Glomerular visceral epithelial cell (primary cell): Measurements from ENCODE around the gene CABLES1.
"Not testable (repeated sequence)": the region's sequence is repeated elsewhere in the genome, so short reads cannot be mapped to it uniquely, and the experiment has no call there.

Experiments
- DNase-seq: peaks from one replicate; pipeline ENCODE4 v3.0.0-alpha.2; 2016; ENCODE audit errors: extremely low spot score

Gene CABLES1

GRCh38 chr18:23134780-23135549, at the start of gene CABLES1:
CABLES1 (plus strand) TSS chr18:23135485; CDS start chr18:23135763, 278 bp downstream.
- peak; percentile 78 for DNase-seq

DNA sequence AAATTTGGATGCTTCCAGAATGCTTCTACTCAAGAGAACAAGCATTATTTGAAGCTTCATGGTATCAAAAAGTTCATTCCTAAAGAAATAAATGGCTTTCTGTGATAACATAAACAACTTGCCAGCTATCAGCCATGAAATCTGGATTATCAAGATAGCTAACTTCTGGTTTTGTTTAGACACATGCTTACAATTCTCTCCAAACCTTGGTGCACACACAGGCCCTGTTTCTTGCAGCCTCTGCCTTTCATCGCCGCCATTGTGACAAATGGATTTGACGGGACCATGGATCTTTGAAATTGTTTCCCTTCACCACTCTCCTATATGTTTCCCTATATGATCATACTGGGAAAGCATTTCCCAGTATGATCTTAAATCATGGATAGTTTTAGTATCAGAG, 47.9 kb upstream of the CABLES1 start:
- no peak for DNase-seq

- DNase-seq: no peak
Observed at GRCh38 chr18:23088310-23088709, 47.0 kb upstream of the CABLES1 start.

- DNase-seq: peak; percentile 34
Observed at GRCh38 chr18:23091017-23091993, 44.0 kb upstream of the CABLES1 start.

GRCh38 chr18:23092121-23092520, 43.2 kb upstream of the CABLES1 start:
- DNase-seq: no peak

DNA sequence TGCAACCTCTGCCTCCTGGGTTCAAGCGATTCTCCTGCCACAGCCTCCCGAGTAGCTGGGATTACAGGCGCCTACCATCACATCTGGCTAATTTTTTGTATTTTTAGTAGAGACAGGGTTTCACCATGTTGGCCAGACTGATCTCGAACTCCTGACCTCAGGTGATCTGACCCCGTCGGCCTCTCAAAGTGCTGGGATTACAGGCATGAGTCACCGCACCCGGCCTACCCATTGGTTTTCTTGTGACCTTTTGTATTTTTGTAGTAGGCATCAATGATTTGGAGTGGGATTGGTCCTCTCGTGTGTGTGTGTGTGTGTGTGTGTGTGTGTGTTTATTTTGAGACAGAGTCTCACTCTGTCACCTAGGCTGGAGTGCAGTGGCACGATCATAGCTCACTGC, 42.2 kb upstream of the CABLES1 start:
- DNase-seq: not testable (repeated sequence)

DNA sequence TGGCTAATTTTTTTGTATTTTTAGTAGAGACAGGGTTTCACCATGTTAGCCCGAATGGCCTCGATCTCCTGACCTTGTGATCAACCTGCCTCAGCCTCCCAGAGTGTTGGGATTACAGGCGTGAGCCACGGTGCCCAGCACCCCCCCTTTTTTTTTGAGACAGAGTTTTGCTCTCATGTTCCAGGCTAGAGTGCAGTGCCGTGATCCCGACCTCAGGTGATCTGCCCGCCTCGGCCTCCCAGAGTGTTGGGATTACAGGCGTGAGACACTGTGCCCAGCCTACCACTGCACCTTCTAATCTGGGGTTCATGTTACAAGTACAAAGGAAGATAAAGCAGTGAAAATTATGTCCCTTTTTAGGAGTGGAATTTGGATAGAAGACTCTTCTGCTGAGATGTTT, 41.5 kb upstream of the CABLES1 start:
- no peak for DNase-seq

GRCh38 chr18:23094411-23095190, 40.7 kb upstream of the CABLES1 start:
- DNase-seq: no peak

GRCh38 chr18:23095463-23095862, 39.8 kb upstream of the CABLES1 start:
- no peak for DNase-seq

DNA sequence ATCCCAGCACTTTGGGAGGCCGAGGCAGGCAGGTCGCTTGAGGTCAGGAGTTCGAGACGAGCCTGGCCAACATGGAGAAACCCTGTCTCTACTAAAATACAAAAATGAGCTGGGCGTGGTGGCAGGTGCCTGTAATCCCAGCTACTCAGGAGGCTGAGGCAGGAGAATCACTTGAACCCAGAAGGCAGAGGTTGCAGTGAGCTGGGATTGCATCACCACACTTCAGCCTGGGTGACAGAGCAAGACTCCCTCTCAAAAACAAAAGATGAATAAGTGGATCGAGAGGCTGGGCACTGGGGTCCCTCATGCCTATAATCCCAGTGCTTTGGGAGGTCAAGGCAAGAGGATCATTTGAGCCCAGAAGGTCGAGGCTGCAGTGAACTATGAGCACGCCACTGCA, 38.3 kb upstream of the CABLES1 start:
- DNase-seq: not testable (repeated sequence)

GRCh38 chr18:23099621-23100020, 35.7 kb upstream of the CABLES1 start:
- peak; percentile 25 for DNase-seq

GRCh38 chr18:23101861-23102432, 33.3 kb upstream of the CABLES1 start:
- DNase-seq: no peak

DNA sequence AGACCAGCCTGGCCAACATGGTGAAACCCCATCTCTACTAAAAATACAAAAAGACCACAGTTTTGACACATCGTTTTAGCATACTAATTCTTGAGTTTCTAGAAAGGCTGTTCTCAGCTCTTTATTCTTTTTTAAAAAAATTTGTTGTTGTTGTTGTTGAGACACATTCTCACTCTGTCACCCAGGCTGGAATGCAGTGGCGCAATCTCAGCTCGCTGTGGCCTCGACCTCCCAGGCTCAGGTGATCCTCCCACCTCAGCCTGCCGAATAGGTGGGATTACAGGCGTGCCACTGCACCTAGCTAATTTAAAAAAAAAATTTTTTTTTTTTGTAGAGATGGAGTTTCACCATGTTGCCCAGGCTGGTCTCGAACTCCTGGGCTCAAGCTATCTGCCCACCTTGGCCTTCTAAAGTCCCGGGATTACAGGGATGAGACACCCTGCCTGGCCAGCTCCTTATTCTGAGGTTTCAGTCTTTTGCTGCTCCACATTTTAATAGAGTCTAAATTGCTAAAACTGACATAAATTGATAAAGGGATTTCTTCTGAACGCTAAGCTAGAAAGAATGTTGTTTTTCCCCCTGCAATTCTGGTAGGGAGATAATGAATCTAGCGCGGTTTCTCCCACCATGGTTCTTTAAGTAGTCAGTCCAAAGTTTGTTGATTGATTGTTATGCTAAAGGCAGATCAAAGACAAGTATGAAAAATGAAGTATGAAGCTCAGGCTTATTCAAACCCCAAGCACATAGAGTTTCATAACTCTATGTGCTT, 32.6 kb upstream of the CABLES1 start:
- no peak for DNase-seq

GRCh38 chr18:23103449-23103848, 31.8 kb upstream of the CABLES1 start:
- no peak for DNase-seq

DNA sequence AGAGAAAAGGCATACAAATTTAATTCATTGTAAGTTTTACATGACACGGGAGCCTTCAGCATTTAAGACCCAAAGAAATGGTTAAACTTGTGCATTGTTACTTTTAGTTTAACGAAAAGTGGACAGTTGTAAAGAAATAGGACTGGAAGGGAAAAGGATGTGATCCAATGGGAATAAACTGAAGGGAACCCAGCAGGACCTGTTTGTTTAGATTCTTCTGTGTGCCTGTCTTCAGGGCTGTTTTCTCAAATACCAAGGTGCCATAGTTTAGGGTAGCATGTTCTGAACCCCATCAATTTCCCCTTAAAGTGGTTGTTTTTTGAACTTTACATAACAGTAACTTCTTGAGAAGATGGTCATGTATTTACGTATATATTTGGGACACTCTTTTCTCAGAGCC, 30.3 kb upstream of the CABLES1 start:
- no peak for DNase-seq

DNA sequence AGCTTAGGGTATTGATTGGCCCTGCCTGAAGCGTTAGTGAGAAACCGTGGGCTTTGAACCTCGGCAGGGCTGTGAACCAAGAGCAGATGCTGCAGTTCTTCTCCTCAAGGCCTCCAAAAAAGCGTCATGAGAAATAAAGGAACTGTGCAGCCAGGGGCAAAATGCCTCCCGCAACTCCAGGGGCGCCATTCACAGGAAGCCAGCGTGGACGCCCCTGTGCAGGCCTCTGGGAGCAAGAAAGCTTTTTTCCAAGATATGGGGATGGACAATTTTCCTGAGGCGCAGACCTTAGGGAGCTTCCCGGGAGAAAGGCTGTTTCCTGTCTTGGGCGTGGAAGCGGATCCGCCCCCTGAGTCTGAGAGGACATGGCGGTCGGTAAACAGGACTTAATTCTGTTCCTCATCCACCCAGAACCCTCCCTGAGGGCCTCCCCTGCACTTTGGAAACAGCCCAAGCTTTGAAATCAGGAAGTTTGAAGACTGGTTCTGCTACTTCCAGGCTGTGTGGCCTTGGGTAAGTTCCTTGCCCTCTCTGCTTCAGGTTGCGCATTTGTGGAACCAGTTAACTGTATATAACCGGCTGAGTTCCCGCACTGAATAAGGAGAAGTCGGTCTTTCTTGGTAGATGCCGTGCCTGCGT, 29.6 kb upstream of the CABLES1 start:
- no peak for DNase-seq

DNA sequence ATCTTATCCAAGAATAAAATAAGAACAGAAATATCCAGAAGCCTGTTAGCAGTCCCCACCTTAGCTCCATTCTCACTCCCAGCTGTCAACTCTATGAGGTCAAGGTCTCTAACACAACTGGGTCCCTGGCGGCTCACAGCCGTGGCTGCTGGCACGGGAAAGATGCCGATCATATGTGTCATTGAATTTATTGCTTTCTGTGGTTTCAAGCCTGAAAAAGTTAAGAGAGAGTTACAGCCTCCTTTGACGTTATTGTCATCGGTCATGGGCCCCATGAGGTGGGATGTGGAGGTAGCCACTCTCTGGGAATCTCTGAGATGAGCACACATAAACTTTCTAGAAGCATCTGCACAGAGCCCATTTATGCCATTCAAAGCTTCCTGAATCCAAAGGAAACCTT, 28.7 kb upstream of the CABLES1 start:
- peak; percentile 97 for DNase-seq

GRCh38 chr18:23107718-23108117, 27.6 kb upstream of the CABLES1 start:
- DNase-seq: peak; percentile 35

- DNase-seq: no peak
Observed at GRCh38 chr18:23108496-23108895, 26.8 kb upstream of the CABLES1 start.

DNA sequence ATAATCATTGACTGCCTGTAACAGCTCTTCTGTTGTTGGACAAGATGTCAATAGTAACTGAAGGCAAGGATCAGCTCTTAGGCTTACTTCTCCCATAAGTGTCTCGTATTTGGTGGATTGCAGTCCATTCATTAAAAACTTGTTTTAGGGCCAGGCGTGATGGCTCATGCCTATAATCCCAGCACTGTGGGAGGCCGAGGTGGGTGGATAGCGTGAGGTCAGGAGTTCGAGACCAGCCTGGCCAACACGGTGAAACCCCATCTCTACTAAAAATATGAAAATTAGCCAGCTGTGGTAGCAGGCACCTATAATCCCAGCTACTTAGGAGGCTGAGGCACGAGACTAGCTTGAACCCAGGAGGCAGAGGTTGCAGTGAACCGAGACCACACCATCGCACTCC, 26.1 kb upstream of the CABLES1 start:
- DNase-seq: not testable (repeated sequence)
